Measurements from ENCODE around the gene SP3.

- TF ChIP-seq CTCF (conservative IDR thresholded peaks at IDR 0.05; ENCODE audit: low read depth, low read length), result no peak
- no peak for TF ChIP-seq EZH2 (IDR thresholded peaks at IDR 0.05; ENCODE audit: borderline replicate concordance, low read depth, low read length, poor library complexity, severe bottlenecking)
Observed at GRCh38 chr2:173962031-173962430, 3.1 kb downstream of the SP3 start.

All from A673 (cell line).